KMS-11 (cell line): Measurements from ENCODE around the gene PHF24.

Experiments
- H2AFZ ChIP-seq: fragments of 200-600 bp; sonication (generic); 2 replicates; pipeline ENCODE4 v1.6.1; 2016; ENCODE audit warnings: antibody characterized with exemption, mixed run types, low read depth
- H3K27ac ChIP-seq: fragments of 200-600 bp; sonication (generic); 2 replicates; pipeline ENCODE4 v1.6.1; 2016; ENCODE audit warnings: mild to moderate bottlenecking, mixed run types
- H3K27me3 ChIP-seq: fragments of 200-600 bp; sonication (generic); 2 replicates; pipeline ENCODE4 v1.6.1; 2017; ENCODE audit warnings: mild to moderate bottlenecking, low read depth, mixed run types, moderate library complexity; ENCODE audit not compliant: insufficient read depth
- H3K36me3 ChIP-seq: fragments of 200-600 bp; sonication (generic); 2 replicates; pipeline ENCODE4 v1.6.1; 2017; ENCODE audit warnings: mild to moderate bottlenecking, mixed run types; ENCODE audit not compliant: insufficient read depth
- H3K4me1 ChIP-seq: fragments of 200-600 bp; sonication (generic); 2 replicates; pipeline ENCODE4 v1.6.1; 2016; ENCODE audit warnings: mild to moderate bottlenecking, low read depth, mixed run types; ENCODE audit not compliant: poor library complexity, severe bottlenecking
- H3K4me2 ChIP-seq: fragments of 200-600 bp; sonication (generic); 2 replicates; pipeline ENCODE4 v1.7.0; 2016; ENCODE audit warnings: mild to moderate bottlenecking, mixed run types
- H3K4me3 ChIP-seq: fragments of 200-600 bp; sonication (generic); IDR thresholded peaks from 2 replicates; pipeline ENCODE4 v1.6.1; 2017; ENCODE audit warnings: low read depth, low read length, mixed read lengths; ENCODE audit not compliant: insufficient read depth
- H3K79me2 ChIP-seq: fragments of 200-600 bp; sonication (generic); 2 replicates; pipeline ENCODE4 v1.6.1; 2016; ENCODE audit warnings: low read depth, mixed run types; ENCODE audit not compliant: insufficient read depth
- H3K9ac ChIP-seq: fragments of 200-600 bp; sonication (generic); 2 replicates; pipeline ENCODE4 v1.6.1; 2016; ENCODE audit warnings: mild to moderate bottlenecking, mixed run types
- H4K20me1 ChIP-seq: fragments of 200-600 bp; sonication (generic); 2 replicates; pipeline ENCODE4 v1.6.1; 2016; ENCODE audit warnings: mild to moderate bottlenecking, mixed run types; ENCODE audit not compliant: insufficient read depth
- CTCF ChIP-seq: fragments of 200-600 bp; sonication (generic); conservative IDR thresholded peaks from 2 replicates; pipeline ENCODE4 v1.6.1; 2017; ENCODE audit warnings: low read depth, mild to moderate bottlenecking, antibody characterized with exemption, low read length, moderate library complexity, mixed read lengths

The PHF24 gene

GRCh38 chr9:34984049-34984448 lies 26.0 kb downstream of the PHF24 start:
- no peaks in the 10 kb centered on the region for H3K36me3 ChIP-seq
- no peak overlapping the region for H3K27ac ChIP-seq
- H3K27me3 ChIP-seq: no peaks in the 10 kb centered on the region
- H4K20me1 ChIP-seq: no peaks in the 10 kb centered on the region
- no peaks in the 10 kb centered on the region for H3K4me1 ChIP-seq
- H3K4me3 ChIP-seq: no peak overlapping the region
- no peak overlapping the region for H3K9ac ChIP-seq
- H3K79me2 ChIP-seq: no peaks in the 10 kb centered on the region
- H2AFZ ChIP-seq: no peak overlapping the region
- TF ChIP-seq CTCF: no peak
- no peak overlapping the region for H3K4me2 ChIP-seq

GRCh38 chr9:34985311-34985899 lies 27.3 kb downstream of the PHF24 start:
- H3K4me3 ChIP-seq: no peak overlapping the region
- no peak overlapping the region for H3K9ac ChIP-seq
- no peaks in the 10 kb centered on the region for H4K20me1 ChIP-seq

GRCh38 chr9:34986540-34987047 lies 28.5 kb downstream of the PHF24 start:
- no peak overlapping the region for H2AFZ ChIP-seq

More at GRCh38 chr9:34985311-34985899, 27.3 kb downstream of the PHF24 start:
- Histone ChIP-seq H3K79me2 (no peaks in the 10 kb centered on the region), H3K27me3 (no peaks in the 10 kb centered on the region), H3K4me2 (no peak overlapping the region), H3K27ac (no peak overlapping the region), H2AFZ (no peak overlapping the region), H3K36me3 (no peaks in the 10 kb centered on the region), H3K4me1 (no peaks in the 10 kb centered on the region)
- TF ChIP-seq CTCF: peak; percentile 90

GRCh38 chr9:34987160-34987901 lies 29.2 kb downstream of the PHF24 start:
- Histone ChIP-seq H3K27ac (no peak overlapping the region), H2AFZ (no peak overlapping the region), H4K20me1 (no peaks in the 10 kb centered on the region), H3K36me3 (no peaks in the 10 kb centered on the region), H3K9ac (no peak overlapping the region), H3K4me1 (no peaks in the 10 kb centered on the region), H3K4me3 (no peak overlapping the region), H3K4me2 (no peak overlapping the region), H3K27me3 (no peaks in the 10 kb centered on the region), H3K79me2 (no peaks in the 10 kb centered on the region)
- TF ChIP-seq CTCF: no peak

More at GRCh38 chr9:34986540-34987047, 28.5 kb downstream of the PHF24 start:
- Histone ChIP-seq H3K36me3 (no peaks in the 10 kb centered on the region), H4K20me1 (no peaks in the 10 kb centered on the region), H3K79me2 (no peaks in the 10 kb centered on the region), H3K9ac (no peak overlapping the region), H3K4me2 (no peak overlapping the region), H3K4me1 (no peaks in the 10 kb centered on the region), H3K27me3 (no peaks in the 10 kb centered on the region), H3K27ac (no peak overlapping the region), H3K4me3 (no peak overlapping the region)
- TF ChIP-seq CTCF: no peak
